Measurements from ENCODE around the gene FEM1B. TPM values are rescaled to one million over a fixed set of nuclear protein-coding genes. Genes with fewer than 3 reads are reported as not detected.

FEM1B gene
- total RNA-seq, 4 donors from 2014 or later = 53.1 to 71.5 (median 56.5) TPM

DNA sequence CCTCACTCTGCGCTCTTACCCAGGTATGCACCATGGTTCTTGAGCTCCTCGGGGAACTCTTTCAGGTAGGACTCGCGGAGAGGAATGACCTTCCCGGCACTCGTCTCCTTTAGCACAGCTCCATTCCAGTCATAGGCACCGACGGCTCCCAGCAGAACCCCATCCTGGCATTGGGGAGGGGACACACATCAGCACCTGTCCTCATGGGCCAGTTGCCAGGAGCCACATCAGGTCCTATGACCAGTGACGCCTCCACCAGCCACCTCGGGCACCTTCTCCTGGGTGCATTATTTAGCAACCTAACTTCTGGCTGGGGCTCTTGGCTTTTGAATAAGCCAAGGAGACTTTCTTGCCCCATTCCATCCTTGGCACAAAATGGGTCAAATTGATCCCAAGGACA, 61.9 kb downstream of the FEM1B start:
- H3K9me3 ChIP-seq = no peaks in the 10 kb centered on the region
- peaks cover 42 to 52% (median 47%) of the 10 kb centered on the region in 4 donors for H3K4me1 ChIP-seq
- H3K36me3 ChIP-seq = no peaks in the 10 kb centered on the region
- intact Hi-C loops (cut with DNase I) = no loop called here
- TF ChIP-seq, protein P1, sequence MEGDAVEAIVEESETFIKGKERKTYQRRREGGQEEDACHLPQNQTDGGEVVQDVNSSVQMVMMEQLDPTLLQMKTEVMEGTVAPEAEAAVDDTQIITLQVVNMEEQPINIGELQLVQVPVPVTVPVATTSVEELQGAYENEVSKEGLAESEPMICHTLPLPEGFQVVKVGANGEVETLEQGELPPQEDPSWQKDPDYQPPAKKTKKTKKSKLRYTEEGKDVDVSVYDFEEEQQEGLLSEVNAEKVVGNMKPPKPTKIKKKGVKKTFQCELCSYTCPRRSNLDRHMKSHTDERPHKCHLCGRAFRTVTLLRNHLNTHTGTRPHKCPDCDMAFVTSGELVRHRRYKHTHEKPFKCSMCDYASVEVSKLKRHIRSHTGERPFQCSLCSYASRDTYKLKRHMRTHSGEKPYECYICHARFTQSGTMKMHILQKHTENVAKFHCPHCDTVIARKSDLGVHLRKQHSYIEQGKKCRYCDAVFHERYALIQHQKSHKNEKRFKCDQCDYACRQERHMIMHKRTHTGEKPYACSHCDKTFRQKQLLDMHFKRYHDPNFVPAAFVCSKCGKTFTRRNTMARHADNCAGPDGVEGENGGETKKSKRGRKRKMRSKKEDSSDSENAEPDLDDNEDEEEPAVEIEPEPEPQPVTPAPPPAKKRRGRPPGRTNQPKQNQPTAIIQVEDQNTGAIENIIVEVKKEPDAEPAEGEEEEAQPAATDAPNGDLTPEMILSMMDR (IDR thresholded peaks at IDR 0.05) = no peak
- TF ChIP-seq EP300 (IDR thresholded peaks at IDR 0.05) (no peak), POLR2AphosphoS5 (IDR thresholded peaks at IDR 0.05) (no peak), POLR2A (IDR thresholded peaks at IDR 0.05; ENCODE audit: low read depth) (no peak)
- H3K4me3 ChIP-seq = no peak overlapping the region
- WGBS = 88% methylated on average over 10 of the region's 10 CpGs
- H3K27ac ChIP-seq (replicated peaks in 1 of 4) = no peak overlapping the region
- no peaks in the 10 kb centered on the region for H3K27me3 ChIP-seq
- DNase-seq (ENCODE audit: extremely low spot score) = no peak

DNA sequence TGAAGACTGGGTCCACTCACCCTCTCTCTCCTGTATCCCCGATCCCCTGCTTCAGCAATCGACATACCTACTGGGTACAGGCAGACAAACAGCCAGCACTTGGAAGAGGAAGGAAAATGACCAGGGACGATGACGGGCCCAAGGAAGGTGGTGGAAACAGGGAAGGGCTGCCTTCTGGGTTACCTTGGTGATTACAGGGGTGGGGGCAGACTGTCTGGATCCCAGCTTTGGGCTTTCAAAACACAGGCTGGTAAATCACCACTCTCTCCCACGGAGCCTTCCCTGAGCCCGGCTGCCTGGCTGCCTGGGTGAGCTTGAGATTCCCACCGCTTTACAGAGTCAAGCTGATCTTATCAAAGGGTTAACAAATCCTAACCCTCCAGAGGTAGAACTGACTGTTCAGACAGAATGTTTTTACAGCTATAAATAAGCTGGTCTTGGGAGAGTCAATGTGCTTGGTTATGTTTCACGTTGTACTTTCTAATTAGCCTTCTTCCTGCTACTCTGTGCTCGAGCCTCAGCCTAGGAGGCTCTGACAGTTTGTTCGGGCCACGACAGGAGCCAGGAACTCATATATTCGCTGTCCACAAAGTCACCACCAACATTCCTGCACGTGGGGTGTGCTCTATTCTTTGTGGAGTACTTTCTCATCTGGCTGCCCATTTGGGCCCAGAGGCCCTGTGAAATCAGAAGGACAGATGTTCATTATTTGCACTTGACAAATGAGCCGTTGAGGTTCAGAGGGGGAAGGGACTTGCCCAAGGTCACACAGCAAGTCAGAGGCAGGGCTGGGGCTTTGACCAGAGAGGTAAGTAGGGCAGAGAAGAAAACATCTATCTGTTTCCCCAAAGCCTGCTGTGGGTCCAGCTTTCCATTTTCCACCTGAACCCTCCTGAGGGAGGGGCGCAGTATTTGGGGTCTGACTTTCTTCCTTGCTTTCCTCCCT, 63.5 kb downstream of the FEM1B start:
- DNase-seq (ENCODE audit: extremely low spot score) = no peak
- 58% methylated on average over 15 of the region's 15 CpGs for WGBS
- intact Hi-C loops (cut with DNase I) = no loop called here
- Histone ChIP-seq H3K4me1 (peaks cover 29 to 39% (median 33%) of the 10 kb centered on the region in 4 donors), H3K9me3 (no peaks in the 10 kb centered on the region), H3K27me3 (no peaks in the 10 kb centered on the region), H3K27ac (replicated peaks in 1 of 4) (peak overlapping the region; percentile 60 to 74 (median 69)), H3K4me3 (no peak overlapping the region), H3K36me3 (no peaks in the 10 kb centered on the region)
- TF ChIP-seq EP300 (IDR thresholded peaks at IDR 0.05) (no peak), POLR2A (IDR thresholded peaks at IDR 0.05; ENCODE audit: low read depth) (no peak), POLR2AphosphoS5 (IDR thresholded peaks at IDR 0.05) (peak in 1 of 2 donors; percentile 28)
- TF ChIP-seq, protein P1 (IDR thresholded peaks at IDR 0.05) = no peak

DNA sequence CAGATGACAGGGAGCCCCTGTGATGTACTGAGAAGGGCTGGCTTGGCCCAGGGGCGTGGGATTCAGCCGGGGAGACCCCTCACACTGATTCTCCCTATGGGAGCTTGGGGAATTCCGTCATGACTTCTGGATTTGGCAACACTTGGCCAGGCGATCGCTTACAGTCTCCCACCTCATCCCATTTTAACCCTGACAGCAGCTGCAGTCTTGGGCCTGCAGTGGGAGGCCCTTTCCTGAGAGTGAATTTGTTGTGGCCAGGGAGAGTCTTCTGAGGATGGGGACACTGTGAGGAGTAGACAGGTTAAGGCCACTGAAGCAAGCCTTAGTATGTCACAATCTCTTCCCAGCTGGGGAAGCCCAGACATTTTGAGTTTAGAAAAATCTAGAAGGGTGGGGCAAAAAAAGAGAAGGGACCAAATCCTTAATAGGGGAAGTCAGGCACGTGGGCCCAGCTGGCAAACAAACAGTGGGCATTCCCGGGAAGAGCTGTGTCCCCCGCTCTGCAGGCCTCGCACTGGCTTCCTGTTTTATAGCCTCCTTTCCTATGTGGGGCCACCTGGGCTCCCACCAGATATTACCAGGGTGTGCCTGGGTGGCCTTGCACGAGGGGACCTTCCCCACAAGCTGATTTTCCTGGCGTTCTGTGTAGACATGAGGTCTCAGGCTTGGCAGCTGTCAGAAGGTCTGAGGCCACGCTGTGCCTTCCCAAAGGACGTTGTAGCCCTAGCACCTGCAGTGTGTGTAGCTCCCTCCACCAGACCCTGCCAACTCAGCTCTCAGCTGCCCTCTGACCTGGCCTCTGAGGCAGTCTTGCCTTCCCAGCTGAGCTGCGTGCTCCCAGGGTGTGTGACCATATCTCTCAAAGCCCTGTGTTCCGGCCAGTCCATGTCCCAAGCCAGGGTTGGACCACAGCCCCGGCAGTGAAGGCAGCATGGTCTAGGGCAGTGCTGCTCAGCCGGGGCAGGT, 64.5 kb downstream of the FEM1B start:
- no peaks in the 10 kb centered on the region for H3K27me3 ChIP-seq
- 55% methylated on average over 12 of the region's 17 CpGs for WGBS
- H3K4me3 ChIP-seq = no peak overlapping the region
- DNase-seq (ENCODE audit: extremely low spot score) = no peak
- peaks cover 29 to 38% (median 32%) of the 10 kb centered on the region in 4 donors for H3K4me1 ChIP-seq
- H3K9me3 ChIP-seq = no peaks in the 10 kb centered on the region
- peak in 1 of 2 donors; percentile 11 for TF ChIP-seq POLR2AphosphoS5 (IDR thresholded peaks at IDR 0.05)
- TF ChIP-seq, protein P1 (IDR thresholded peaks at IDR 0.05) = no peak
- intact Hi-C loops (cut with DNase I) = no loop called here
- no peaks in the 10 kb centered on the region for H3K36me3 ChIP-seq
- peak overlapping the region; percentile 60 to 74 (median 69) for H3K27ac ChIP-seq (replicated peaks in 1 of 4)

DNA sequence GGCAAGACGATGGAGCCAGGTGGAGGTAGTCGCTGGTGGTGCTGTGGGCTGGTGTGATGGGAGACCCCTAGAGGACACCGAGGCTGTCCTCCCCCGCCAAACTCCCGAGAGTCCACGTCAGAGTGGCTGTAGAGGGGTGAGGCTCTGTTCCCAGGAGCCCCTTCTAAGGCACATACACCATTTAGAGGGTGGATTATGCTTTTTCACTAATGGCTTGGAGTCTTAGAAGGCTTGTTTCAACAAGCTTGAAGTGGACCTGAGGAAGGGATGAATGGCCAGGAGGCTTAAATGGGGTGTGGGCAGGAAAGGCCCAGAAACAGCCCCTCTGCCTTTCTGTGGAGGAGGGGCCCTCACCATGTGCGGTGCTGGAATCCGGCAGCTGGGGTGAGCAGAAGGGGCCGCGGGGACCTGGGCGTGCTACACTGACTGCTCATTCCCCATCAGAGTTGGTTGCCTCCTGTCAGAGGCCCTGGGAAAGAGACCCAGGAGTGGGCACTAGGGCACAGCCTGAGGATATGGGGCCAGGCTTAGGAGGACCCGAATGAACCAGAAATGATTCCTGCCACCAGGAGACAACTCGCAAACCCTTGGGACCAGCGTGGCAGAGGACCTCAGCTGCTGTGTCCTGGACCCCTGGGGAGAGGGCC, 66.2 kb downstream of the FEM1B start:
- no peak overlapping the region for H3K4me3 ChIP-seq
- TF ChIP-seq POLR2AphosphoS5 (IDR thresholded peaks at IDR 0.05) = no peak
- TF ChIP-seq POLR2A (IDR thresholded peaks at IDR 0.05; ENCODE audit: low read depth) = no peak
- H3K27me3 ChIP-seq = peaks cover 0 to 6% (median 0%) of the 10 kb centered on the region in 4 donors
- WGBS = 91% methylated on average over 14 of the region's 14 CpGs
- intact Hi-C loops (cut with DNase I) = no loop called here
- no peaks in the 10 kb centered on the region for H3K9me3 ChIP-seq
- H3K27ac ChIP-seq (replicated peaks in 1 of 4) = no peak overlapping the region
- H3K36me3 ChIP-seq = peaks cover 0 to 7% (median 0%) of the 10 kb centered on the region in 4 donors
- no peak for DNase-seq (ENCODE audit: extremely low spot score)
- H3K4me1 ChIP-seq = peaks cover 32 to 44% (median 40%) of the 10 kb centered on the region in 4 donors

Data from esophagus muscularis mucosa (tissue), 4 donors.